ENCODE results near the gene PNKD. TPM values are rescaled to one million over a fixed set of nuclear protein-coding genes. Genes with fewer than 3 reads are reported as not detected.
A peak's percentile ranks its signal among the peaks of the same experiment; 100 is the strongest.

The PNKD gene
- total and polyA plus RNA-seq, 2 of the 8 experiments (the other 6 are each of a cell fraction or from before 2014, with no cell fraction given) = 43.9 to 65.4 TPM

GRCh38 chr2:218386505-218387368 is 116.4 kb downstream of the PNKD start:
- Histone ChIP-seq H2AFZ (ENCODE audit: low read length) (peak overlapping the region; percentile 81; the same call in 1 of the 2 replicates), H3K18ac (ENCODE audit: extremely low read depth, low read length) (no peak overlapping the region), H3K4ac (replicated peaks; ENCODE audit: insufficient read length, low read depth, low read length) (no peak overlapping the region), H4K8ac (ENCODE audit: extremely low read depth, insufficient read depth, low read length) (no peak overlapping the region), H2BK15ac (ENCODE audit: low read length) (no peak overlapping the region; the same call in 1 of the 2 replicates), H3K9ac (replicated peaks in 1 of 4; ENCODE audit: extremely low read depth in 1 of 4, low read depth in 3 of 4, low read length in 3 of 4) (no peak overlapping the region), H2BK5ac (ENCODE audit: low read depth, low read length) (no peak overlapping the region), H3K36me3 (ENCODE audit: control insufficient read depth in 2 of 4, insufficient read depth in 4 of 4, low read length in 3 of 4) (no peaks in the 10 kb centered on the region), H3K4me2 (ENCODE audit: insufficient read depth in 1 of 2, low read depth in 2 of 2, low read length in 2 of 2) (peak overlapping the region; percentile 79 to 94), H2BK20ac (ENCODE audit: low read length) (no peak overlapping the region), H3K27me3 (replicated peaks in 1 of 4; ENCODE audit: control insufficient read depth in 3 of 4, extremely low read depth in 1 of 4, insufficient read depth in 3 of 4, low read length in 3 of 4) (peaks cover 0 to 17% (median 11%) of the 10 kb centered on the region in 4 experiments; a peak in 5 of 7 replicates), H3K4me3 (ENCODE audit: extremely low read depth in 1 of 4, insufficient read depth in 2 of 4, low read depth in 3 of 4, low read length in 4 of 4) (peak overlapping the region; percentile 41 to 76 (median 58); a peak in 7 of 8 replicates), H3K23ac (ENCODE audit: insufficient read length) (no peak overlapping the region), H3K14ac (ENCODE audit: insufficient read length) (no peak overlapping the region), H2BK12ac (ENCODE audit: low read depth, low read length) (no peak overlapping the region), H4K91ac (replicated peaks; ENCODE audit: insufficient read length, low read length) (no peak overlapping the region), H4K20me1 (replicated peaks in 1 of 2; ENCODE audit: control insufficient read depth in 1 of 2, insufficient read depth in 2 of 2, low read length in 2 of 2) (no peaks in the 10 kb centered on the region), H3K79me2 (ENCODE audit: control insufficient read depth in 1 of 2, insufficient read depth in 2 of 2, low read length in 2 of 2) (no peaks in the 10 kb centered on the region), H3K27ac (ENCODE audit: low read depth, low read length) (no peak overlapping the region), H3K4me1 (replicated peaks in 1 of 4; ENCODE audit: control insufficient read depth in 3 of 4, insufficient read depth in 4 of 4, low read length in 3 of 4) (peaks cover 0 to 5% (median 3%) of the 10 kb centered on the region in 4 experiments; a peak in 5 of 7 replicates), H3K23me2 (ENCODE audit: low read depth, low read length) (peaks cover 6% of the 10 kb centered on the region; the same call in 1 of the 2 replicates), H3K56ac (replicated peaks; ENCODE audit: insufficient read length, low read depth, low read length) (no peak overlapping the region), H2AK5ac (ENCODE audit: low read depth, low read length) (no peak overlapping the region), H4K5ac (ENCODE audit: insufficient read length, low read depth, low read length) (no peak overlapping the region), H2BK120ac (replicated peaks; ENCODE audit: low read depth, low read length) (no peak overlapping the region), H3K79me1 (ENCODE audit: low read depth, low read length) (no peaks in the 10 kb centered on the region), H3K9me3 (ENCODE audit: insufficient read depth in 2 of 2, low read depth in 1 of 2, low read length in 1 of 2) (no peaks in the 10 kb centered on the region)
- WGBS, 2 experiments (ENCODE audit: extremely low coverage in 1 of 2, insufficient coverage in 1 of 2, insufficient read length in 1 of 2, insufficient replicate concordance in 2 of 2, low coverage in 1 of 2, low lambda C conversion rate in 2 of 2, missing lambda C conversion rate in 1 of 2) = 76% methylated on average over 23 of the region's 23 CpGs; no CpG with 5 or more reads in 1 of the 2 experiments
- POLR2A ChIA-PET (ENCODE audit: partially characterized antibody) = interaction anchor here (0.9 to 1.8 kb wide), 8 partner anchors 8 to 57 kb away, joined by 3 to 6 read pairs (median 4); no protein-coding TSS in a partner anchor
- FAIRE-seq (no peak), DNase-seq (ENCODE audit: low read depth in 1 of 2, low spot score in 2 of 2) (peak in 1 of 2 experiments; percentile 61)
- TF ChIP-seq EZH2 (IDR thresholded peaks at IDR 0.05; ENCODE audit: low read depth, low read length, severe bottlenecking) (no peak), SIN3A (conservative IDR thresholded peaks at IDR 0.05 in 1 of 2, IDR thresholded peaks at IDR 0.05 in 1 of 2; ENCODE audit: low read depth in 1 of 2, low read length in 2 of 2) (peak in 1 of 2 experiments; percentile 28; a peak in 1 of 4 replicates)
- CTCF ChIA-PET (ENCODE audit: partially characterized antibody) = interaction anchor here (0.8 to 3.1 kb wide), 14 partner anchors 9 to 116 kb away, joined by 3 to 13 read pairs (median 4); partner anchors contain the start of genes AAMP, CATIP, PNKD and TMBIM1
